Measurements from ENCODE around the gene ERC2.

- TF ChIP-seq ESRRG (CRISPR knock-in tag; IDR thresholded peaks at IDR 0.05) (no peak), ZFP3 (CRISPR knock-in tag; IDR thresholded peaks at IDR 0.05) (no peak), ARNTL (CRISPR knock-in tag; IDR thresholded peaks at IDR 0.05; ENCODE audit: borderline replicate concordance, low read depth) (no peak), TSHZ2 (CRISPR knock-in tag; IDR thresholded peaks at IDR 0.05) (no peak), ISL1 (CRISPR knock-in tag; IDR thresholded peaks at IDR 0.05) (no peak)
- TF ChIP-seq, protein P1, sequence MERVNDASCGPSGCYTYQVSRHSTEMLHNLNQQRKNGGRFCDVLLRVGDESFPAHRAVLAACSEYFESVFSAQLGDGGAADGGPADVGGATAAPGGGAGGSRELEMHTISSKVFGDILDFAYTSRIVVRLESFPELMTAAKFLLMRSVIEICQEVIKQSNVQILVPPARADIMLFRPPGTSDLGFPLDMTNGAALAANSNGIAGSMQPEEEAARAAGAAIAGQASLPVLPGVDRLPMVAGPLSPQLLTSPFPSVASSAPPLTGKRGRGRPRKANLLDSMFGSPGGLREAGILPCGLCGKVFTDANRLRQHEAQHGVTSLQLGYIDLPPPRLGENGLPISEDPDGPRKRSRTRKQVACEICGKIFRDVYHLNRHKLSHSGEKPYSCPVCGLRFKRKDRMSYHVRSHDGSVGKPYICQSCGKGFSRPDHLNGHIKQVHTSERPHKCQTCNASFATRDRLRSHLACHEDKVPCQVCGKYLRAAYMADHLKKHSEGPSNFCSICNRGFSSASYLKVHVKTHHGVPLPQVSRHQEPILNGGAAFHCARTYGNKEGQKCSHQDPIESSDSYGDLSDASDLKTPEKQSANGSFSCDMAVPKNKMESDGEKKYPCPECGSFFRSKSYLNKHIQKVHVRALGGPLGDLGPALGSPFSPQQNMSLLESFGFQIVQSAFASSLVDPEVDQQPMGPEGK (CRISPR knock-in tag; IDR thresholded peaks at IDR 0.05; ENCODE audit: borderline replicate concordance): no peak
Measured at GRCh38 chr3:55609230-55609827, 858.9 kb downstream of the ERC2 start.

All from SK-N-SH treated with all-trans-retinoic acid at 6 μM for 48 hours (cell line).